GM18873 (cell line): ENCODE results near the gene ZDHHC11.
"Not testable (repeated sequence)": the region's sequence is repeated elsewhere in the genome, so short reads cannot be mapped to it uniquely, and the experiment has no call there.

ENCODE experiments used
- ATAC-seq: cut with Tn5 transposase; IDR thresholded peaks from one replicate; pipeline ENCODE4 v1.9.1; 2021; ENCODE audit warnings: mild to moderate bottlenecking, moderate library complexity, moderate number of reproducible peaks; ENCODE audit not compliant: unreplicated experiment, low FRiP score

ZDHHC11 gene

GRCh38 chr5:765948-766631 is 84.7 kb downstream of the ZDHHC11 start:
- no peak for ATAC-seq

- no peak for ATAC-seq
Measured at GRCh38 chr5:763998-764781, 86.6 kb downstream of the ZDHHC11 start.

DNA sequence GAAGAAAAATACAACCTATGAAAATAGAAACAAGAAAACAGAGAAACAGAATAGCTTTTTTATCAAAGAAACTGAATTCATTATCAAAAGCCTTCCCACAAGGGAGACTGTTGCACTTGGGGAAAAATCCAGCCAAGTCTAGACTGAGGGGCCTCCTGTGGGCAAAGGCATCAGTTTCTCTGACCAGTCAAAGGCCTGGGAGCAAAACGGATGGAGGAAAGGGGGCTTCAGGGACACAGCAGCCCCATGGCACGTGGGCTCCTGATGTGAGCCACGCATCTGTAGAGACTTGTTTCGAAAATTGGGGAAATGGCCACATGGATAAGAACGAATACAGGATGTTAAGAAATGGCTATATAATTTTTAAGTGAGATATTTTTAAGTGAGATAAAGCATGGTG is 87.4 kb downstream of the ZDHHC11 start:
- no peak for ATAC-seq

DNA sequence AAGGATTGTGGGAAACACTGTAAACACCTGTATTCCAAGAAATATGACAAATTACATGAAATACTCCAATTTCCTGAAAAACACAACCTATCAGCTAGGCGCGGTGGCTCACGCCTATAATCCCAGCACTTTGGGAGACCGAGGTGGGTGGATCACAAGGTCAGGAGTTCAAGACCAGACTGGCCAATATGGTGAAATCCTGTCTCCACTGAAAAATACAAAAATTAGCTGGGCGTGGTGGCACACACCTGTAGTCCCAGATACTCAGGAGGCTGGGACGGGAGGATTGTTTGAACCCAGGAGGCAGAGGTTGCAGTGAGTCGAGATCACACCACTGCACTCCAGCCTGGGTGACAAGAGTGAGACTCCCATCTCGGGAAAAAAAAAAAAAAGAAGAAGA is 87.8 kb downstream of the ZDHHC11 start:
- ATAC-seq = not testable (repeated sequence)

GRCh38 chr5:761854-762710 is 88.7 kb downstream of the ZDHHC11 start:
- no peak for ATAC-seq

GRCh38 chr5:761059-761771 is 89.6 kb downstream of the ZDHHC11 start:
- no peak for ATAC-seq

DNA sequence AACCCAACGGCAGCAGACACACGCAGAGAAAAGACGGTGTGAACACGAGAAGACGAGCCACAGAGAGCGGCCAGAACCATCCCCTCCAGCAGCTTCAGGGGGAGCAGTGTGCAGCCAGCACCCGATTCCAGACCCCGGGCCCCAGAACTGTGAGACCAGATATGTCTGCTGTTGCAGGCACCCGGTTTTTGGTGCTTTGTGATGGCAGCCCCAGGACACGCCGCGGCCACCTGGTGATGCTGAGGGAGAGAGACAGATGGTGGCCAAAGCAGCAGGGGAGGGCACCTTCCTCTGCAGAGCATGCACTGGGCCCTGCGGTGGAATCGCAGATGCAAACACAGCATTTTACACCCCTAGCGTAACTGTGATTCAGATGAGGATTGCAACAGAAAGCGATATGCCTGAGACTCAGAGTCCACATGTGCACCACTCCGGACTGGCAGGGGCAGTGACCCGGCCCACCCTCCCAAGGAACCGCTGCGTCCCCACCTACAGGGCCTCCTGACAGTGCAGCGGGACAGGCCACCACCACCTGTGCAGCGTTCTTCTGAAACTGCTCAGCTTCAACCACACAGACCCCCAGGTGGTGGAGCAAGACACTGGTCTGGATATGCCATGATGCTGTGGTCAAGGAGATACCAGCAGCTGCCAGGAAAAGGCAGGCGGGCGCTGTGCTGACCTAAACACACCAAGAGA is 90.3 kb downstream of the ZDHHC11 start:
- ATAC-seq = no peak

GRCh38 chr5:759781-760362 is 90.9 kb downstream of the ZDHHC11 start:
- ATAC-seq = no peak

DNA sequence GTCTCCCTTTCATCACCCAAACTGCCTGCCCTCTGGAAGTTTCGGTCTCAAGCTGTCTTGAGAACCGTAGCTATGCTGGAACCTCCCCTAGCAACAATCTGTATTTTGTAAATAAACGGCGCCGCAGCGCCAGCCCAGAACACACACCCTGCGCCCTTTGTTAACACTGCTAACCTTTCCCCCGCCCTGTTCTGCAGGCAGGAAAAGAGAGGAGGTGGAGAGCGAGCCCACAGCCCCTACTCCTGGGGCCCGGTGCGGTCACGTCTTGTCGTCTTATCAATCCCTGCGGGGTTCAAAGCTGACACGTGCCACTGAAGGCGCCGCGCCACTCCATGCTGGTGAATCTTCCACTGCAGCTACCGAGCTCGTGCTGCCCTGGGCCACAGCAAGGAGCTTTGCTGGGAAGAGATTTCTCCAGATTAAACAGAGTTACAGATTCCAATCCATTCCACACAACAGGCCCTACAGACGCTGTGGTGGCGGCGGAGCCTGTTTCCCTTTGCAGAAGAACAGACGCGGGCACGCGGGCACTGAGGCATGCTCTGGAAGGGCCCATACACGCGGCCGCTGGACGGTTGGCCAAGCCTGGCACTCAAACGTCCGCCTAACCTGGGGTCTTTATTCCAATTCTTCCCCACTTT is 91.6 kb downstream of the ZDHHC11 start:
- ATAC-seq = no peak

- no peak for ATAC-seq
Measured at GRCh38 chr5:758698-759053, 92.1 kb downstream of the ZDHHC11 start.

GRCh38 chr5:757931-758697 is 92.7 kb downstream of the ZDHHC11 start:
- no peak for ATAC-seq

- ATAC-seq = no peak
Measured at GRCh38 chr5:757346-757930, 93.3 kb downstream of the ZDHHC11 start.

DNA sequence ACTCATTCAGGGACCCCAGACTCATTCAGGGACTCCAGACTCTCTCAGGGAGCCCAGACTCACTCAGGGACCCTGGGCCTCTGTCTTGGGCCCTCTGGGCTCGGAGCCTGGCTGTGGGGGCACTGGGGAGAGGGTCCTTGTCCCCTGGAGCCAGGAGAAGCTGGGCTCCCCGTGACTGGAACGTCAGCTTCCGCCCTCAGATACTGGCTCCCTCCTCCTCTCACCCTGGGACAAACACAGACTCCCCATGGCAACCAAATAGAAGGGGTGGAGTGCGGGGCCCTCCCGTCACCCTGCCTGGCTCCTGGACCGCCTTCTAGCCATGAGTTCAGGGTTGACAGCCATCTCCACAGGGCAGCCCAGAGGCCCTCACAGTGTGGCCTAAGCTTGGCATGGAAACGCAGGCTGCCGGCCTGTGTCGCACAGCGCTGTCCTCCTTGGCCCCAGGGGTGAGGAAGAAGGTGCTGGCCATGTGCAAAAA is 93.9 kb downstream of the ZDHHC11 start:
- no peak for ATAC-seq

GRCh38 chr5:756171-756570 is 94.6 kb downstream of the ZDHHC11 start:
- ATAC-seq = no peak

DNA sequence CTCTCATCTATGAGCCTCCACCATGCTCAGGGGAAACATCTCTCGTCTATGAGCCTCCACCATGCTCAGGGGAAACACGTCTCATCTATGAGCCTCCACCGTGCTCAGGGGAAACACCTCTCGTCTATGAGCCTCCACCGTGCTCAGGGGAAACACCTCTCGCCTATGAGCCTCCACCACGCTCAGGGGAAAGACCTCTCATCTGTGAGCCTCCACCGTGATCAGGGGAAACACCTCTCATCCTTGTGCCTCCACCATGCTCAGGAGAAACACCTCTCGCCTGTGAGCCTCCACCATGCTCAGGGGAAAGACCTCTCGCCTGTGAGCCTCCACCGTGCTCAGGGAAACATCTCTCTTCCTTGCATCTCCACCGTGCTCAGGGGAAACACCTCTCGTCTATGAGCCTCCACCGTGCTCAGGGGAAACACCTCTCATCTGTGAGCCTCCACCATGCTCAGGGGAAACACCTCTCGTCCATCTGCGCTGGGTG is 96.6 kb downstream of the ZDHHC11 start:
- ATAC-seq = not testable (repeated sequence)

- not testable (repeated sequence) for ATAC-seq
Measured at GRCh38 chr5:753567-754142, 97.1 kb downstream of the ZDHHC11 start.

- not testable (repeated sequence) for ATAC-seq
Measured at GRCh38 chr5:752532-753115, 98.2 kb downstream of the ZDHHC11 start.
